HFFc6 (cell line): ENCODE measurements around the gene CIDEB. TPM values are rescaled to one million over a fixed set of nuclear protein-coding genes. Genes with fewer than 3 reads are reported as not detected.

ENCODE experiments used
- DNase-seq: peaks from one replicate; pipeline ENCODE4 v3.0.0-alpha.2; 2018
- H3K27ac Mint-ChIP-seq: 2 replicates; pipeline ENCODE4 v1.8.0; 2020; ENCODE audit warnings: mild to moderate bottlenecking, mixed read lengths
- H3K27me3 Mint-ChIP-seq: 2 replicates; pipeline ENCODE4 v1.8.0; 2021; ENCODE audit warnings: mild to moderate bottlenecking, moderate library complexity, mixed read lengths; ENCODE audit not compliant: insufficient read depth
- H3K36me3 Mint-ChIP-seq: 2 replicates; pipeline ENCODE4 v1.8.0; 2021; ENCODE audit warnings: low read depth, mixed read lengths
- H3K4me1 Mint-ChIP-seq: 2 replicates; pipeline ENCODE4 v1.8.0; 2020; ENCODE audit warnings: low read depth, mixed read lengths
- H3K4me3 Mint-ChIP-seq: 2 replicates; pipeline ENCODE4 v1.8.0; 2020; ENCODE audit warnings: mild to moderate bottlenecking, moderate library complexity, mixed read lengths
- H3K9me3 Mint-ChIP-seq: 2 replicates; pipeline ENCODE4 v1.8.0; 2020; ENCODE audit warnings: mild to moderate bottlenecking, mixed read lengths
- total RNA-seq, 6 experiments: library from RNA; stranded (reverse); fragmentation: NEBNext Ultra II Directional; extraction: Animal tissue kit (Norgen Biotek cat#: 25700); gene quantifications; 2 replicates in 1 of 6; 3 replicates in 5 of 6; pipeline ENCODE4 v1.2.3, GENCODE V29; 2021
- TF ChIP-seq, protein P1 (sequence below): fragments of 200-600 bp; sonication (generic); IDR thresholded peaks from 2 replicates; pipeline ENCODE4 v1.5.0; 2021; ENCODE audit warnings: antibody characterized with exemption, mild to moderate bottlenecking

Gene CIDEB
- total RNA-seq, 6 experiments from 2014 or later = 0.17 to 0.40 (median 0.20) TPM; not detected in 1

DNA sequence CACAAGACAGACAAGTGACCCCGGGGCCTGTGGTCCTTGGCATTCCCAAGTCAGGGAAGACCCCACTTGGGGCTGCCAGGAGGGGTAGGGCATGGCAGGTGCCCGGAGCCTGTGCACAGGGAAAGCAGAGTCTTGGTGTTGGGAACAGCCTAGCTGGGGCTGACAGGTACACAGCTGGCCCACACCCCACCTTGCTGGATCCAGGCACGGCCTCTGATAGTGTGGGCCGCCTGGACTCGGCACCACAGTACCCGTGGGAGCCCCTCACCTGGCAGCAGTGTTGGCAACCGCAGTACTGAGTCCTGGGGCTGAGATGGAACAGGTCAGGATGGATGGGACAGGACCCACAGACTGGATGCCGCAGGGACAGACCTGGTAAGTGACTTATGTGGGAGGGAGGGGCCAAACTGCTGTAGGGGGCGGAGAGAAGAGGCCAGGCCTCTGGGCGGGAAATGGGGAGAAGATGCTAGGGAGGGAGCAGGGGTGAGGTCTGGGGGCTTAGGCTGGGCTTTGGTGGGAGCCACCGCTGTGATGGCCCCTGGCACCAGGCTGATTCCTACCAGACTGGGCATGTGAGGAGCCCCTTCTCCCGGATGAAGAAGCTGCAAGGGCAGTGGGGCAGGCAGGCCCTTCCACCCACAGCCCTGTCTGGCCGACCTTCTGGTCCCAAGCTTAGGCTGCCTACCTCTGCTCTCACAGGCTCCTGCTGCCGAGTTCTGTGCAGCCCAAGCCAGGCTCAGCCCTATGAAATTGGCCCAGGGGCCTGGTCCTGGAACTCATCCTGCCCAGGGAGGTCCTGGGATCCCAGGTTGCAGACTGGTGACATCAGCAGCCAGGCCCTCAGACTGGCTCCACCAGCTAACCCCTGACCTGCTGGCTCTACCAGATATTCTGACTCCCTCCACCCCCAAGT lies 44.7 kb downstream of the CIDEB start, which contains the start of gene TGM1:
TSS of gene TGM1 (minus strand) at position 357 of the 913 bp plus-strand sequence. CDS start 825 bp downstream, outside the sequence.
- Mint-ChIP-seq H3K4me3 (no peak within 1 kb of the TSS), H3K4me1 (peaks cover 18% of the 10 kb centered on the region; the same call in 1 of the 2 replicates), H3K27ac (no peak within 1 kb of the TSS), H3K36me3 (no peaks in the 10 kb centered on the region), H3K9me3 (no peaks in the 10 kb centered on the region), H3K27me3 (peaks cover 2% of the 10 kb centered on the region; the same call in 1 of the 2 replicates)
- DNase-seq = no peak
- TF ChIP-seq, protein P1, sequence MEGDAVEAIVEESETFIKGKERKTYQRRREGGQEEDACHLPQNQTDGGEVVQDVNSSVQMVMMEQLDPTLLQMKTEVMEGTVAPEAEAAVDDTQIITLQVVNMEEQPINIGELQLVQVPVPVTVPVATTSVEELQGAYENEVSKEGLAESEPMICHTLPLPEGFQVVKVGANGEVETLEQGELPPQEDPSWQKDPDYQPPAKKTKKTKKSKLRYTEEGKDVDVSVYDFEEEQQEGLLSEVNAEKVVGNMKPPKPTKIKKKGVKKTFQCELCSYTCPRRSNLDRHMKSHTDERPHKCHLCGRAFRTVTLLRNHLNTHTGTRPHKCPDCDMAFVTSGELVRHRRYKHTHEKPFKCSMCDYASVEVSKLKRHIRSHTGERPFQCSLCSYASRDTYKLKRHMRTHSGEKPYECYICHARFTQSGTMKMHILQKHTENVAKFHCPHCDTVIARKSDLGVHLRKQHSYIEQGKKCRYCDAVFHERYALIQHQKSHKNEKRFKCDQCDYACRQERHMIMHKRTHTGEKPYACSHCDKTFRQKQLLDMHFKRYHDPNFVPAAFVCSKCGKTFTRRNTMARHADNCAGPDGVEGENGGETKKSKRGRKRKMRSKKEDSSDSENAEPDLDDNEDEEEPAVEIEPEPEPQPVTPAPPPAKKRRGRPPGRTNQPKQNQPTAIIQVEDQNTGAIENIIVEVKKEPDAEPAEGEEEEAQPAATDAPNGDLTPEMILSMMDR = no peak

DNA sequence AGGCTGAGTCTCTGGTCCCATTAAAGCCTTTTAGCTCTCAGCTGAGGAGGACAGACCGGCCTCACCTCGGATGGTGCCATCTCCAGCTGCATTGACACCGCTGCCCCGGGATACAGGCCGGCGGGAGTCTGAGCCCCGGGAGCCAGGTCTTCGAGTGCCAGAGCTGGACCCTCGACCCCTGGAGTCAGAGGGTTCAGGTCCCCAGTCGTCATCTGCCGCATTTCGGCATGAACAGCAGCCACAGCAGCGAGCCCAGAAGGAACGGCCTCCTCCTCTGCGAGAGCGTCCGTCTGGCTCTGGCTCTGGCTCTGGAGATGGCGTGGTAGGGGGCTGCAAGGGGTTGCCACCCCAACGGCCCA lies 45.8 kb downstream of the CIDEB start:
- H3K27me3 Mint-ChIP-seq = no peaks in the 10 kb centered on the region
- H3K4me1 Mint-ChIP-seq = peaks cover 18% of the 10 kb centered on the region; the same call in 1 of the 2 replicates
- no peak for DNase-seq
- no peak overlapping the region for H3K27ac Mint-ChIP-seq
- no peak overlapping the region for H3K4me3 Mint-ChIP-seq
- TF ChIP-seq, protein P1 = no peak
- no peaks in the 10 kb centered on the region for H3K9me3 Mint-ChIP-seq
- H3K36me3 Mint-ChIP-seq = no peaks in the 10 kb centered on the region

DNA sequence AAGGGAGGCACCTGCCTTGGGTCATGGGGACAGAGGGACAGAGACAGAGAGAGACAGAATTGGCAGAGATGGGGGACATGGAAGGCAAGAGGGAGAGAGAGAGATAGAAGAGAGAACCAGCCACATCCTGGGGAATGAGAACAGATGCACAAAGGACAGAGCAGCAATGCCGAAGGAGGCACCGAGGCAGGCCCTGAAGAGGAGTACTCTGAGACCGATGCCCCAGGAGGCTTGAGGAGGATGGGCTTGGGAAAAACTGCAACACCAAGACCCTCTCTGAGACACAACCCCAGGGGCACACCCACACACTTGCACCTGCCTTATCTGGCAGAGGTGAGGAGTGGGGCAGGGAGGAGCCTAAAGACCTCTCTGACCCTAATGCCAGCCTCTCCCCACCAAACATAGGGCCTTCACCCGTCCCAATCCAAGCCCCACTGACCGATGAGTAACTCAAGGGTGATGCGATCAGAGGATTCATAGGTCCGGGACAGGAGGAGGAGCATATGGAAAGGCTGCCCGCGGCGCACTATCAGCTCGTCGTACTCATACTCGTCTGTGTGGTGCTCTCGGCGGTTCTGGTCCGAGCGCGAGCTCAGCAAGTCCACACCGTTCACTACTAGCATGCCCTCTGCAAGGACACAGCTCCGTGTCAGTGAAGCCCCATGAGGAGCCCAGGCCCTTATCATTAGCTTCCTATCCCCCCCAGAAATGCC lies 46.4 kb downstream of the CIDEB start:
- H3K9me3 Mint-ChIP-seq = no peaks in the 10 kb centered on the region
- H3K4me3 Mint-ChIP-seq = no peak overlapping the region
- no peaks in the 10 kb centered on the region for H3K27me3 Mint-ChIP-seq
- TF ChIP-seq, protein P1 = no peak
- peaks cover 18% of the 10 kb centered on the region; the same call in 1 of the 2 replicates for H3K4me1 Mint-ChIP-seq
- no peak overlapping the region for H3K27ac Mint-ChIP-seq
- H3K36me3 Mint-ChIP-seq = no peaks in the 10 kb centered on the region
- DNase-seq = no peak

DNA sequence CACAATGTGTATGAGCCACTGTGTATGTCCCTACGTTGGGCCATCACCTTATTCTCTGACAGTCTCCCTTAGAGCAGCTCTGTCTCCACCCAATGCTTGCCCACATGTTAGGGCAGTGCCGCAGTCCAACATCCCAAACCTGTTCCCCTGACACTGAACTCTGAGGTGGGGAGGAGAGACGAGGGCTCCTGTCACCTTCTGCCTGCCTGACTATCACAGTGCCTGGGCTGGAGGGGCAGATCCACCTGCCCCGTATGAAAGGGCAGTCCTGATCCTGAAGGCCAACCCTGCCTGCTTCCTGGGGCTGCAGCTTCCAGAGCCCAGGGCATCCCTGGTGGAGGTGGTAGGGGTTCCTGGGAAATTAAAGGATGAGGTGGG lies 47.0 kb downstream of the CIDEB start:
- Mint-ChIP-seq H3K27ac (no peak overlapping the region), H3K27me3 (no peaks in the 10 kb centered on the region), H3K4me3 (no peak overlapping the region), H3K9me3 (no peaks in the 10 kb centered on the region), H3K36me3 (no peaks in the 10 kb centered on the region), H3K4me1 (peaks cover 18% of the 10 kb centered on the region; the same call in 1 of the 2 replicates)
- TF ChIP-seq, protein P1 = no peak
- no peak for DNase-seq

DNA sequence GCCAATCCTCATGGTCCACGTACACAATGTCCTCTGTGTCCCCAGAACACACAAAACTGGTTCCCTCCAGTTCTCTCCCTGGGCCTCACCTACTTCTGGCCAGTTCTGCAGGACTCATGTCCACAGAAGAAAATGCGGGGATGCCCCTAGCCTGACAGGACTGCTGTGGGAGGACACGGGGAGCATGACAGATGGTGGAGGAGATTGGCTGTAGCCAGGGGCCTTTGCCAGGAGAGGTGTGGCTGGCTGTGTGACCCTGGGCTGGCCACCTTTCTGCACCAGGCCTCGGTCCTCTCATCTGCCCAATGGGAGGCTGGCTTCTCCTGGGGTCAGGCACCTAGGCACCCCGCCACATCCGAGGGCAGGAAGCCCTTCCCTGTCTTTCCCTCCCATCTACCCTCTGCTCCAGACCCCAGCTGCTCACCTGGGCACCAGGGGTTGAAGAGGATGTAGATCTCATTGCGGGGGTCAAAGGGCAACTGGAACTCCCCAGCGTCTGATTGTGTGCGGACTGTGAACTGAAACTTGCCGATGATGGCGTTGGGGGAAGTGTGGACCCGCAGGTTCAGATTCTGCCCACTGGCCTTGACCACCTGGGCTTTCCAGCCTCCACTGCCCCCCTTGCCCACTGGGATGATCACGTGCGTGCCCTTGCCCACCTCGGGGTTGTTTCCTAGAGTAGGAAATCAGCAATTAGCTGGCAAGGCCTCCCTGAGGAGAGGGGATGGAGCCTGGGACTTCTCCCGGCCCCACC lies 47.6 kb downstream of the CIDEB start:
- H3K9me3 Mint-ChIP-seq = no peaks in the 10 kb centered on the region
- no peak overlapping the region for H3K27ac Mint-ChIP-seq
- no peaks in the 10 kb centered on the region for H3K27me3 Mint-ChIP-seq
- no peaks in the 10 kb centered on the region for H3K36me3 Mint-ChIP-seq
- H3K4me1 Mint-ChIP-seq = peaks cover 18% of the 10 kb centered on the region; the same call in 1 of the 2 replicates
- TF ChIP-seq, protein P1 = no peak
- no peak overlapping the region; the same call in 1 of the 2 replicates for H3K4me3 Mint-ChIP-seq
- DNase-seq = no peak
